Measurements from ENCODE around the gene CTSS.
"Not testable (repeated sequence)": the region's sequence is repeated elsewhere in the genome, so short reads cannot be mapped to it uniquely, and the experiment has no call there.

The CTSS gene

GRCh38 chr1:150807249-150808023, 41.9 kb upstream of the CTSS start:
- TF ChIP-seq CTCF (IDR thresholded peaks at IDR 0.05; ENCODE audit: insufficient read depth, missing control alignments): no peak
- FAIRE-seq (no peak), DNase-seq (ENCODE audit: insufficient read length, low spot score) (no peak)

- FAIRE-seq (no peak), DNase-seq (ENCODE audit: insufficient read length, low spot score) (no peak)
- TF ChIP-seq CTCF (IDR thresholded peaks at IDR 0.05; ENCODE audit: insufficient read depth, missing control alignments): no peak
These were observed 40.3 kb upstream of the CTSS start for GRCh38 chr1:150805899-150806298.

- no peak for TF ChIP-seq CTCF (IDR thresholded peaks at IDR 0.05; ENCODE audit: insufficient read depth, missing control alignments)
- DNase-seq (ENCODE audit: insufficient read length, low spot score): no peak
- no peak for FAIRE-seq
These were observed 39.1 kb upstream of the CTSS start for GRCh38 chr1:150804671-150805070.

GRCh38 chr1:150799089-150799488, 33.5 kb upstream of the CTSS start:
- no peak for FAIRE-seq
- TF ChIP-seq CTCF (IDR thresholded peaks at IDR 0.05; ENCODE audit: insufficient read depth, missing control alignments): no peak
- no peak for DNase-seq (ENCODE audit: insufficient read length, low spot score)

GRCh38 chr1:150798525-150798924, 32.9 kb upstream of the CTSS start:
- FAIRE-seq (no peak), DNase-seq (ENCODE audit: insufficient read length, low spot score) (no peak)
- no peak for TF ChIP-seq CTCF (IDR thresholded peaks at IDR 0.05; ENCODE audit: insufficient read depth, missing control alignments)

GRCh38 chr1:150796374-150796773, 30.8 kb upstream of the CTSS start:
- DNase-seq (ENCODE audit: insufficient read length, low spot score): no peak
- no peak for FAIRE-seq
- TF ChIP-seq CTCF (IDR thresholded peaks at IDR 0.05; ENCODE audit: insufficient read depth, missing control alignments): no peak

- not testable (repeated sequence) for FAIRE-seq; DNase-seq (ENCODE audit: insufficient read length, low spot score)
These were observed 28.2 kb upstream of the CTSS start for GRCh38 chr1:150793778-150794177.
